ENCODE measurements around the gene EIF4H. TPM values are rescaled to one million over a fixed set of nuclear protein-coding genes. Genes with fewer than 3 reads are reported as not detected.

Gene EIF4H
- total and polyA plus RNA-seq, 2 of the 8 experiments (the other 6 are each of a cell fraction or from before 2014, with no cell fraction given) = 323 to 382 TPM

- TF ChIP-seq ATF2 (IDR thresholded peaks at IDR 0.05; ENCODE audit: low read length) = no peak
- TF ChIP-seq EP300 (IDR thresholded peaks at IDR 0.05; ENCODE audit: borderline replicate concordance in 1 of 2, low read depth in 2 of 2, low read length in 2 of 2) = no peak
- no peak for TF ChIP-seq POLR2AphosphoS5 (IDR thresholded peaks at IDR 0.05; ENCODE audit: low read depth, low read length)
- TF ChIP-seq SUZ12 (IDR thresholded peaks at IDR 0.05; ENCODE audit: low read length) = no peak
- no peak for TF ChIP-seq POLR2A (IDR thresholded peaks at IDR 0.05; ENCODE audit: control extremely low read depth in 1 of 2, low read depth in 2 of 2, low read length in 2 of 2)
- TF ChIP-seq MAX (IDR thresholded peaks at IDR 0.05) = no peak
- TF ChIP-seq TEAD4 (IDR thresholded peaks at IDR 0.05; ENCODE audit: low read depth, low read length) = no peak
- TF ChIP-seq SIRT6 (IDR thresholded peaks at IDR 0.05; ENCODE audit: low read length) = no peak
- TF ChIP-seq SRF (IDR thresholded peaks at IDR 0.05; ENCODE audit: low read depth, low read length) = no peak
These were observed 1.2 kb downstream of the EIF4H start (continued) for GRCh38 chr7:74175340-74175739.

Measured in H1 (cell line).